ENCODE data around the gene SLC8B1.

Gene SLC8B1

DNA sequence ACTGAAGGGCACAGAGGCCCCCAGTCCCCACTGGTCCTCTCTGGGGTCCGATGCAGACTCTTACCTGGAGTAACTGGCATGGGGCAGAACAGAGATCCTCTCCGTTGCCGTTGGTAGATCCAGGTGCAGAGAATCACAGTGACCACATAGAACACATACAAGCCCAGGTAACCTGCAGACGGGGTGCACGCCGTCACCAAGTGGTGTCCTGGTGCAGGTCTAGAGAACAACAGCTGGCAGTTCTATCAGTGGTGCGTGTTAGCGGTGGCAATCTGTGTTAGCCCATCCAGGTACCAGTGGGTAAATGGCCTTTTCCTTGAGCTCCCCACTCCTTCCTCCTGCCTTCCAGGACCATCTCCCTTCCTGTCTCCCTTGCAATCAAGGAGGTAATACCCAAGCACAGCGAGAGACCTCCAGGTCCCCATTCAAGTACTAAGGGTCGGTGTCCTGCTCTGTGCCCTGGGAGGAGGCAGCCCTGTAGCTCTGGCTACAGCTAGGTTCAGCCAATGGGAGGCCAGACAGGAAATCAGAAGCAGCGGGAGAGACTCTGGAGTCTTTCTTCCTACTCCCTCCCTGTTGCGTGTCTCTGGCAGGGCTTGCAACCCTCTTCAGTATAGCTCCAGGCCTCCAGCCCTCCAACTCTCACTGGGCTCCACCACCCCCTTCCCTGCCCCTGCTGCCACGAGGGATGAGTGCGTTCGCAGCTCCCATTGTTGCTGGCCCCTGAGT lies 15.8 kb downstream of the SLC8B1 start:
- Mint-ChIP-seq H3K27me3 (no peaks in the 10 kb centered on the region), H3K4me3 (no peak overlapping the region), H3K4me1 (ENCODE audit: low read depth) (peaks cover 4% of the 10 kb centered on the region), H3K36me3 (ENCODE audit: low read depth) (peaks cover 88% of the 10 kb centered on the region), H3K9me3 (no peaks in the 10 kb centered on the region), H3K27ac (peak overlapping the region; percentile 61)
- no peak for DNase-seq

DNA sequence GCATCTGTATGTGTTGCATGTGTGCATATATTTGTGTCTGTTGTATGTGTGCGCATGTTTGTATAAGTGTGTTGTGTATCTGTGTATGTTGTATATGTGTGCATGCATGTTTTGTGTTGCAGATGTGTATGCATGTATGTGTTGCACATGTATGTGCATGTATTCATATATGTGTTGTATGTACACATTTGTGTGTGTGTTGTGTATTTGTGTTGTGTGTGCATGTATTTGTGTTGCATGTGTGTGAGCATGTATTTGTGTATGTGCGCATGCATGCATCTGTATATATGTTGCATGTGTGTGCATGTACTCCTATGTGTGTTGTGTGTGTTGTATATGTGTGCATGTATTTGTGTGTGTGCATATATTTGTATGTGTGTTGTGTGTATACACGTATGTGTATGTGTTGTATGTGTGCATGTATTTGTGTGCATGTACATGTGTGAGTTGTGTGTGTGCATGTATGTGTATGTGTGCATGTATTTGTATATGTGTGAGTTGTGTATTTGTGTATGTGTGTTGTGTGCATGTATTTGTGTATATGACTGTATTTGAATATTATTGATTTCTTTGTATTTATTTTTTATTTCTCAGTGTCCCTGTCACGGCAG lies 16.8 kb downstream of the SLC8B1 start:
- peaks cover 89% of the 10 kb centered on the region for H3K36me3 Mint-ChIP-seq (ENCODE audit: low read depth)
- no peaks in the 10 kb centered on the region for H3K4me1 Mint-ChIP-seq (ENCODE audit: low read depth)
- no peak for DNase-seq
- H3K27ac Mint-ChIP-seq: no peak overlapping the region
- H3K27me3 Mint-ChIP-seq: no peaks in the 10 kb centered on the region
- no peak overlapping the region for H3K4me3 Mint-ChIP-seq
- H3K9me3 Mint-ChIP-seq: no peaks in the 10 kb centered on the region

DNA sequence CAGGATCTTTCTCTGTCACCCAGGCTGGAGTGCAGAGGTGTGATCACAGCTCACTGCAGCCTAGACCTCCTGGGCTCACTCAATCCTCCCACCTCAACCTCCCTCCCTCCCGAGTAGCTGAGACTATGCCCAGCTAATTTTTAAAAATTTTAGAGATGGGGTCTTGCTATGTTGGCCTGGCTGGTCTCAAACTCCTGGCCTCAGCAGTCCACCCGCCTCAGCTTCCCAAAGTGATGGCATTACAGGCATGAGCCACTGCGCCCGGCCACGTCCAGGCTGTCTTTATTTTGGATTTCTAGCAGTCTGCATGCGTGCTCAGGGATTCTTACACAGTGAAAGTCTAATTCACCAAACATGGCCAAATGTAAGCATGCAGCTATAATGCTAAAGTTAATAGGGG lies 17.8 kb downstream of the SLC8B1 start:
- no peak for DNase-seq
- no peaks in the 10 kb centered on the region for H3K27me3 Mint-ChIP-seq
- H3K4me3 Mint-ChIP-seq: no peak overlapping the region
- H3K9me3 Mint-ChIP-seq: no peaks in the 10 kb centered on the region
- no peaks in the 10 kb centered on the region for H3K4me1 Mint-ChIP-seq (ENCODE audit: low read depth)
- H3K27ac Mint-ChIP-seq: no peak overlapping the region
- H3K36me3 Mint-ChIP-seq (ENCODE audit: low read depth): peaks cover 89% of the 10 kb centered on the region

DNA sequence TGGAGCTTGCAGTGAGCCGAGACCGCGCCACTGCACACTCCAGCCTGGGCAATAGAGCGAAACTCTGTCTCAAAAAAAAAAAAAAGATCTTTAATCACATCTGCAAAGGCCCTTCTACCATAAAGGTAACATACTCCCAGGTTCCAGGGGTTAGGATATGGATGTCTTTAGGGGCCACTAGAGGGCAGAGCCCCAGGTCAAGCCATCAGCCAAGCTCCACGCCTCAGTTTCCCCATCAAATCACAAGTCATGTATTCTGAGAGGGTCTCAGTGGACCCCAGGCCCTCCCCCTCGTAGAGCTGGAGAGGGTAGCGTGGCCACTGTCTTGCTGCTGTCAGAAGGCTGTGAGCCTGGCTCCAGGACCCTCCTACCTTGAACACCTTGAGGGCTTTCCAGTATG lies 18.8 kb downstream of the SLC8B1 start:
- Mint-ChIP-seq H3K36me3 (ENCODE audit: low read depth) (peaks cover 91% of the 10 kb centered on the region), H3K27ac (no peak overlapping the region), H3K27me3 (no peaks in the 10 kb centered on the region), H3K4me1 (ENCODE audit: low read depth) (no peaks in the 10 kb centered on the region), H3K9me3 (no peaks in the 10 kb centered on the region), H3K4me3 (no peak overlapping the region)
- DNase-seq: no peak

DNA sequence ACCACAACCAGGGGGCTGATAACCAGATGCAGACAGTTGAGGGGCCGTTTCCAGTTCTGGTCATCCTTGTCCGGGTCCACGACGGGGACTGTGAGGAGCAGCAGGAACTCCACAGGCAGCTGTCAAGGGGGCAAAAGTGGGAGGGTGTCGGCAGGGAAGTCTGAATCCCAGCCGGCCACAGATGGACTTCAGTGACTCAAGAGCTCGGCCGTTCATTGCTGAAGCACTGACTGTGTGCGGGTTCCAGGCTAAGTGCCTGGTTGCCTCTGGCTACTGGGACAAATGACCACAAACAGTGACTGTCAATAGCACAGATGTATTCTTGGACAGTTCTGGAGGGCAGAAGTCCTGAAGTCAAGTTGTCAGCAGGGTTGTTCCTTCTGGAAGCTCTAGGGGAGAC lies 19.6 kb downstream of the SLC8B1 start:
- Mint-ChIP-seq H3K9me3 (no peaks in the 10 kb centered on the region), H3K4me3 (no peak overlapping the region), H3K27me3 (no peaks in the 10 kb centered on the region), H3K27ac (no peak overlapping the region), H3K36me3 (ENCODE audit: low read depth) (peaks cover 91% of the 10 kb centered on the region), H3K4me1 (ENCODE audit: low read depth) (no peaks in the 10 kb centered on the region)
- DNase-seq: no peak

DNA sequence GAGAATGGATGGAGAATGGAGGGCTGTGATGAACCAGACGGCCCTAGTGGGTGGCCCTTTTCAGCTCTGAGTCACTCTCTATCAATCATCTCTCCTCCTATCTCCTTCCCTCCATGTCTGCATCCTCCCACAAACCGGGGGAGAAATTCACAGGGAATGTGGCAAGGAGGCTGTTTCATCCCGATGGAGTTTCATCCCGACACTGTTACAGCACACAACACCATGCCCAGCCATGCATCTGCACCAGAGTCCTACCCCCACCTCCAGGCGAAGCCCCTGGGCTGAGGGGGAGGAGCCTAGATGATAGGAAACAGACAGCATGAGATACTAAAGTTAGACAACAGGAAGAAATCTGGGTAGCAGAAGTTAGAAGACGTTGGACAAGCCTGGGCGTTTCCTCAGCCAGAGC lies 20.8 kb downstream of the SLC8B1 start:
- Mint-ChIP-seq H3K36me3 (ENCODE audit: low read depth) (peaks cover 88% of the 10 kb centered on the region), H3K4me1 (ENCODE audit: low read depth) (no peaks in the 10 kb centered on the region), H3K9me3 (no peaks in the 10 kb centered on the region), H3K27ac (peak overlapping the region; percentile 28), H3K27me3 (no peaks in the 10 kb centered on the region), H3K4me3 (no peak overlapping the region)
- DNase-seq: no peak

DNA sequence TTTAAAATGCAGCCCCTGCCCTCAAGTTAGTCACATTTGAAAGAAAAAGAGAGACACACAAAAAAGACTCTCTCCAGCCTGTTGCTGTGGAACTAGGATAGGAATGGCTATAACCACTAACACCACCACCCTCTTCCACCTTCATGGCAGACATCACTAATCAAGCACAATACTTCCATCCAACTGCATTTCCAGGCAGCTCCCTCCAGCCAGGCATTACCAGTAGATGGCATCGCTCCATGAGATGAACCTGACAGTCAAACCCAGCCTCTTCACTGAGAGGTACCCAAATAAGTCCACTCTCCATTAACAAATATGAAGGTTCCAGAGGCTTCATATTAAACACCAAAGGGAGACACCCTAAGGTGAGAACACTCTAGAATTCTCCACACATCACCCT lies 24.4 kb downstream of the SLC8B1 start:
- H3K4me3 Mint-ChIP-seq: no peak overlapping the region
- peaks cover 81% of the 10 kb centered on the region for H3K36me3 Mint-ChIP-seq (ENCODE audit: low read depth)
- no peaks in the 10 kb centered on the region for H3K9me3 Mint-ChIP-seq
- H3K27me3 Mint-ChIP-seq: no peaks in the 10 kb centered on the region
- H3K4me1 Mint-ChIP-seq (ENCODE audit: low read depth): no peaks in the 10 kb centered on the region
- no peak for DNase-seq
- peak overlapping the region; percentile 42 for H3K27ac Mint-ChIP-seq

DNA sequence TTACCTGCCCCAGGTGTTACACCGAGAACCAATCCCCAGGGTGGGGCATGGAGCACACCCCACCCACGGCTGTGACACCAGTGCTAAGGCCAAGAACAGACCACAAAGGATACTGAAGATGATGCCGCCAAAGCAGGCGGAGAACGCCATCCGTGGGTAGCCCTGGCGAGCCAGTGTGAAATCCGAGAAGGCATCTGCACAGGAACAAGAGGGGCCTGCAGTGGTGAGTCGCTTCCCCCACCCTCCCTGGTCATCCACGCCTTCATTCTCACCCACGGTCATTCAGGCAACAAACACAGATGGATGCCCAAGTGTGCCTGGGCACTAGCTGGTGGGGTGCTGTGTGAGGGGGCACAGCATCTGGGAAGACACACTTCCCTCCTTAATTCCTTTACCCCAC lies 28.5 kb downstream of the SLC8B1 start:
- Mint-ChIP-seq H3K9me3 (no peaks in the 10 kb centered on the region), H3K36me3 (ENCODE audit: low read depth) (peaks cover 78% of the 10 kb centered on the region), H3K27me3 (no peaks in the 10 kb centered on the region), H3K27ac (no peak overlapping the region), H3K4me3 (no peak overlapping the region), H3K4me1 (ENCODE audit: low read depth) (peaks cover 14% of the 10 kb centered on the region)
- no peak for DNase-seq

DNA sequence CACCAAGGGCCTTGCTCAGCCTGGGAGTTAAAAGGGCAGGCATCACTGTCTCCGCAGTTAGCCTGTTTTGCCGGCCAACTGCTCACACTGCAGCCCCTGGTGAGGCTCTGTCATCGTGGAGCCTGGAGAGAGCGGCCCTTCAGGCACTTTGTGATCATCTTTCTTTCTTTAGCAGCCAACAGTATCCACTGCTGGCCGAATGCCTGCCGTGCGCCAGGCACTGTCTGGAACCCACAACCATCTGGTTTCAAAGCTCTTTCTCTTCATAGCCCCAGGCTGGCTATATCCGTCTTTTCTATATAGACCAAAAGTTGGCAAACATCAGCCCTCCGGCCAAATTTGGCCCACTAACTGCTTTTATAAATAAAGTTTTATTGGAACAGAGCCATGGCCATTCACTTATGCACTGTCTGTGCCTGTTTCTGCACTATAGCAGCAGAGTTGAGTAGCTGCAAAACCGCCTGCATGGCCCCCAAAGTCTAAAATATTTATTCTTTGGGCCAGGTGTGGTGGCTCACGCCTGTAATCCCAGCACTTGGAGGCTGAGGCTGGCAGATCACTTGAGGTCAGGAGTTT lies 29.5 kb downstream of the SLC8B1 start:
- Mint-ChIP-seq H3K9me3 (no peaks in the 10 kb centered on the region), H3K27me3 (no peaks in the 10 kb centered on the region), H3K36me3 (ENCODE audit: low read depth) (peaks cover 74% of the 10 kb centered on the region), H3K4me3 (no peak overlapping the region), H3K4me1 (ENCODE audit: low read depth) (peaks cover 14% of the 10 kb centered on the region), H3K27ac (no peak overlapping the region)
- no peak for DNase-seq

DNA sequence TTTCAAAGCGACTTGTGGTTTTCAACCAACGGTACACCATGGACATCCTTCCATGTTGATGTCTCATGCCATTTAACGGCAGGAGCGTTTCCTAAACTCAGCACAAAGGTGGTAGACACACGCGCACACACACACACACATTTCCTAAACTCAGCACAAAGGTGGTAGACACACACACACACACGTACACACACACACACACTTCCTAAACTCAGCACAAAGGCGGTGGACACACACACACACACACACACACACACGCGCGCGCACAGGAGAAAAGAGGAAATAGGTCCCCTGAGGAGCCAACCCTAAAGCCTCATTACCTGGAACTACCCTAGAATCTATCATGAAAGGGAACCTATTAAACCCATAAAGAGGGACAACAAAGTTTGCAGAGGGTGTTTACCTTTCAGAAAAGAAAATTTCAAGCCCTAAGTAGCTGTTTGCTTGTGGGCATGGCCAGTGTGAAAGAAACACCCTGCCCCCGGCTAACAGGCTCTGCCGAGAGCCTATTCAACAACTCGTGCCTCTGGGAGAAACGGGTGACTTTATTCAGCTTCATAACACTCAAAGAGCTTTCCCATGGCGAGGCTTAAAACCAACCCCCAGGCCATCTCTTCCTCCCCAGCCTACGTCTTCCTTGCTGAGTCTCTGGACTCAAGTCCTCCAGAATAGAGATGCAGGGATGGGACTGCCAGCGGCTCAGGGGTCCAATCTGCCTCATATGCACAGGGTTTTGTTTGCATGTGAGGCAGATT lies 31.8 kb downstream of the SLC8B1 start:
- Mint-ChIP-seq H3K9me3 (no peaks in the 10 kb centered on the region), H3K27me3 (no peaks in the 10 kb centered on the region), H3K4me1 (ENCODE audit: low read depth) (peaks cover 14% of the 10 kb centered on the region), H3K27ac (peak overlapping the region; percentile 75), H3K4me3 (no peak overlapping the region), H3K36me3 (ENCODE audit: low read depth) (peaks cover 80% of the 10 kb centered on the region)
- no peak for DNase-seq

DNA sequence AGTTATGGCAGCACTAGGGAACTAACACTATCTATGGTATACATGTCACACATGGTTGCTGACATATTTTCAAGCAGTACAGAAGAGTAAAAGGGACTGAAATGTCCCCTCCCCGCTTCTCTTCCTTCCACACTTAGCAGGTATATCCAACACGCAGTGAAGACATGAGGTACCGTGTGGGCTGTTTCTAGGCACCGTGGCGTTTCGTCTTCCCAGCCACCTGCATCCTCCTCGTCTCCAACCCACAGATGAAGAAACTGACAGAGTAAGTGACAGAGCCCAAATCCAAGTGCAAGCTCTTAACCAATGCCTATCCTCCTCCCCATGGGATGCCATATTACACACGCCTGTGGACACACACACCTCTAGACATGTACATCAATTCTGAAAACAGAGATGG lies 32.4 kb downstream of the SLC8B1 start:
- Mint-ChIP-seq H3K4me3 (no peak overlapping the region), H3K4me1 (ENCODE audit: low read depth) (peaks cover 14% of the 10 kb centered on the region), H3K27ac (peak overlapping the region; percentile 72), H3K9me3 (no peaks in the 10 kb centered on the region), H3K27me3 (no peaks in the 10 kb centered on the region), H3K36me3 (ENCODE audit: low read depth) (peaks cover 79% of the 10 kb centered on the region)
- no peak for DNase-seq

DNA sequence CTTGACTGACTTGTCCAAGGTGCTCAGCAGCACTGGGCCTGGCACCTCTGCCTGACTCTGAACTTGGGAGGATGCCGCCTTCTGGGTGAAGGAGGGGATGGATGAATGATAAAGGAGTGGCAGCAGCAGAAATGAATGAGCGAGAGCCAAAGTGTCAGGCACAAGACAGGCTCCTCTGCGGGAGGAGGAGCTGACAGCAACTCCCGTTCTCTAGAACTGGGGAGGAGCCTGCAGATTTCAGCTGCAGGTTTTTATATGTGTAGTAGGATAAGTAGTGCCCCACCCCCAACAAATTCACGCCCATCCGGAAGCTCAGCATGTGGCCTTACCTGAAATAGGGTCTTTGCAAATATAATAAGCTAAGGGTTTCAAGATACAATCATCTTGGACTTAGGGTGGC lies 33.1 kb downstream of the SLC8B1 start:
- no peak for DNase-seq
- peaks cover 78% of the 10 kb centered on the region for H3K36me3 Mint-ChIP-seq (ENCODE audit: low read depth)
- peaks cover 14% of the 10 kb centered on the region for H3K4me1 Mint-ChIP-seq (ENCODE audit: low read depth)
- no peak overlapping the region for H3K4me3 Mint-ChIP-seq
- no peaks in the 10 kb centered on the region for H3K27me3 Mint-ChIP-seq
- peak overlapping the region; percentile 58 for H3K27ac Mint-ChIP-seq
- no peaks in the 10 kb centered on the region for H3K9me3 Mint-ChIP-seq

DNA sequence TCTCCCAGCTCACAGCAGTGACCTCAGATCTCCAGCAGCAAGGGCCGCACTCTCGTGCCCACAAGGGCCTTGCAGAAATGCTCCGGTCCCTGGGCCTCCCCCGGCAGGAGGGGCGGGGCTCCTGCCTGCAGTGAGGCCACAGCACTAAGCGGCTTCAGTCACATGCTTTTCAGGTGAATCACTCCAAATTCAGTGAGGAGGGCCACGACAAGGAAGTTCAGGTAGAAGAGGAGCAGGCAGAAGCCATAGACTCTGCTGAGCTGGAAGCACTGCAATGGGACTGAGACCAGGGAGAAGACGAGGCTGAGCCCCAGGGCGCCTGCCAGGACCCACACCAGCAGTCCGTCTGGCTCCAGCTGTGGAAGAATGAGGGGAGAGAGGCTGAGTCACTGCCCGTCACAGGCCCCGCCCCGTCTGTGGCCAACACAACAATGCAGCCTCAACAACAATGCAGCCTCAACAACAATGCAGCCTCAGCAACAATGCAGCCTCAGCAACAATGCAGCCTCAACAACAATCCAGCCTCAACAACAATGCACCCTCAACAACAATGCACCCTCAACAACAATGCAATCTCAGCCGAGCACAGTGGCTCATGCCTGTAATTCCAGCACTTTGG lies 35.2 kb downstream of the SLC8B1 start:
- H3K9me3 Mint-ChIP-seq: no peaks in the 10 kb centered on the region

DNA sequence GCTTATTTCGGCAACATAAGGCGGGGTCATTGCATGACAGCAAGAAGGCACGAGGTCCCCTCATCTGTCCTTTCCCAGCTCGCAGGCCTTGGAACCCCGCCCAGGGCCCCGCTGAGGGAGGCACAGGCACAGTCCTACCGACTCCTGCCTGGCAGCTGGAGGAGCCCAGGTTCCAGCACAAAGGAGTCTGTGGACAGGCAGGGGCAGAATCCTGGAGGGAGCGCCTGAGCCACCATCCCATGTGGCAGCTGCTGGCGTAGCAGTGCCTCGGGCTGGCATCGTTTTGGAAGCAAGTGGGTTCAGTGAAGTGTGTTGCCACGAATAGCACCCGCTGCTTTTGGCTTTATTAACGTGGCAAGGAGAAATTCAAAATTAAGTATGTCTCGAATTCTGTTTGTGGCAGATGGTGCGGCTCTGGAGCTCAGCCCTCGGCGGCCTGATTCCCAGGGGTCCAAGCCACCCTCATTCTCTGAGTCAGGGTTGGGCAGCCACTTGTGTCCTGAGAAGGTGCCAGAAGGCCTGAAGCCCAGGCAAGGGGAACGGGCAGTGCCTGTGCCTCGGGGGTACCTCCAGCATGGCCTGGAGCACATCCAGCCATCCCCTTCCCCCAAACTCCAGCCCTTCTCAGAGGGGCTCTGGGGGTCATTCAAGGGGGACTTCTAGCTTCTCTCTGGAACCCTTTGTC lies 35.9 kb downstream of the SLC8B1 start:
- Mint-ChIP-seq H3K4me1 (ENCODE audit: low read depth) (peaks cover 14% of the 10 kb centered on the region), H3K9me3 (no peaks in the 10 kb centered on the region), H3K27me3 (no peaks in the 10 kb centered on the region), H3K36me3 (ENCODE audit: low read depth) (peaks cover 79% of the 10 kb centered on the region), H3K27ac (no peak overlapping the region), H3K4me3 (no peak overlapping the region)
- DNase-seq: no peak

More for the DNA sequence above, 35.2 kb downstream of the SLC8B1 start:
- Mint-ChIP-seq H3K4me1 (ENCODE audit: low read depth) (peaks cover 14% of the 10 kb centered on the region), H3K36me3 (ENCODE audit: low read depth) (peaks cover 82% of the 10 kb centered on the region), H3K4me3 (no peak overlapping the region), H3K27ac (peak overlapping the region; percentile 69), H3K27me3 (no peaks in the 10 kb centered on the region)
- no peak for DNase-seq

All from activated T-cell treated with anti-CD3 and anti-CD28 coated beads, Interleukin-2, amount 50 U/mL, for 24 hours (primary cell).